HG03280 (cell line): ENCODE data around the gene HPCAL1.

Experiments
- ATAC-seq: cut with Tn5 transposase; IDR thresholded peaks from one replicate; pipeline ENCODE4 v1.9.1; 2021; ENCODE audit warnings: mild to moderate bottlenecking, moderate library complexity; ENCODE audit not compliant: unreplicated experiment

The HPCAL1 gene

DNA sequence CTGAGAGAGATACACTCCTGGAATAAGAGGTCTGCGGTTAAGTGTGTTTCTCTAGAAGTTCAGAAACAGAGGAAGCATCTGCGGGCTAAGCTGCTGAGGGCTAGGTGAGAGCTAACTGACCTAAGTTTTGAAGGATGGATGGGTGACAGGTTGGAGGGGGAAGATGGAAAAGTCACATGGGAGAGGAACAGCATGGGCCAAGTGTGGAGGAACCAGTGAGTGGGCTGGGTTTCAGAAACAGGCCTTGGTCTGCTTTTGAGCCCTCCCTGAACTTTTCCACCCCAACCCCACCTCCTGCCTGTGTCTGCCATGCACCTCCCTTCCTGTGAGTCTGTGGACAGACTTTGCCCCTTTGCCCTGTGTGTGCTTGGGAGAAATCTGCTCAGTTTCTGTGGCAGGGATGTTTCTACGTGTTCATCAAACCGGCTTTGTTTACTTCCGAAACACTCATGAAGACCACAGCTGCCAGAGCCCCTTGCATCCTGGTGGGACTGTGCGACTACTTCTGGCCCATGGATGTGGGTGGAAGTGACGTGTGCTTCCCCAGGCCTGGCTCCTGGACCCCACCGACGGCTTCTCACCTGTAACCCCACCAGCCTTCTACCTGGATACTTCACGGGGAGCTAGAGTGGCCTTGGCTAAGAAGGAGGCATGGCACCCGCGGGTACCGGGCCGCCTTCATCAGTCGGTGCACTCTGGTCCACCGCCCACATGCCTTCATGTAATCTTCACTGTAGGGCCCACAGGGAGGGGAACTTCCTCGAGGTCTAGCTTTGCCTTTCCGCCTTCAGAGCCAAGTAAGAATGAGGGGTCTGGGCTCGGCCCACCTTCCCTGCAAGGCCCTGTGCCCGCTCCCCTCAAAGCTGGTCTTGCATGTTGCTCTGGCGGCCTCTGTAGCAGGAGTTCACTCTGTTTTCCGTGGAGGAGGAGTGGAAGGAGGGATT, 1.4 kb upstream of the HPCAL1 start:
- ATAC-seq, result no peak

DNA sequence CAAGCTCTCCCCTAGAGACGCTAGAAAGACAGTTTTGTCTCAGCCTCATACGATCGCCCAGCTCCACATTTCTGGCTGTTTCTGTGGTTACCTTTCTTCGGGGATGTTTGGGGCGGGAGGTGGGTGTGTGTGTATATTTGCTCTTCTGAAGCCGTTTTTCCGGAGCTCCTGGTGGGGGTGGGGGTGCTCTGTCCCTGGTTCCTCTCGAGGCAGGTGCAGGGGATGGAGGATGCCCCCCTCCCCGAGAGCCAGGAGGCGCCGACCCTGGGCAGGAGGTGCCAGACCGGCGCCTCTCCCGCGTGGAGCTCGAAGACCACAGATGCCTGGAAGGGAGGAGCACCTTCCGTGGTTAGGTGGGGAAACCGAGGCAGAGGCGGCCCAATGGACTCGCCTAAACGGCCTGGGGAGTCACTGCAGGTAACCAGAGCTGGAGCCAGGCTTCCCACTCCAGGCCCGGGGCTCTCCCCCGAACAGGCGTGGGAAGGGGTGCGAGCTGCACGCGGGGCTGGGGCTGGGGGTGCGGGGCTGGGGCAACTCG, 694 bp upstream of the HPCAL1 start:
- ATAC-seq, result no peak

DNA sequence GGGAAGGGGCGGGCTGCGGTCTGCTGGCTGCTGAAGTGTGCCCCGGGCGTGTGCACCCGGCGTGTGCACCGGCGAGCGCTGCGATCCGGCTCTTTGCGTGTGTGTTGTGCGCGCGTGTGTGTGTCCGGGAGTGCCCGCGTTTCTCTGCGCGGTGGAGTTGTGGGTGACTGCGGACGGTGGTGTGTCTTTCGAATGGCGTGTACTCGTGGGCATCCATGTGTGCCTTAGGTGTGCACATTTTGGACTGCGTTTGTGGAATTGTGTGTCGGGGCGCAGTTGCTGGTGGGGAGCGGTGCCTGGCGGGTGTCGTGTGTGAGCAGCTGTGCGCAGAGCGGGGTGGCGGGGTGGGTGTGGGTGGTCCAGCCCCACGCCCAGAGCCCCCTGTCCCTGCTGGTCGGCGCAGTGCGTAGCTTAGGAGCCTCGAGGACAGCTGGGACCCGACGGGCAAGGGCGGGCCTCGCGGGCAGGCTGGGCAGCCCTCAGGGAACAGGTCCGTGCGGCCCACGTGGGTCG, 533 bp downstream of the HPCAL1 start:
- ATAC-seq, result peak; percentile 10

DNA sequence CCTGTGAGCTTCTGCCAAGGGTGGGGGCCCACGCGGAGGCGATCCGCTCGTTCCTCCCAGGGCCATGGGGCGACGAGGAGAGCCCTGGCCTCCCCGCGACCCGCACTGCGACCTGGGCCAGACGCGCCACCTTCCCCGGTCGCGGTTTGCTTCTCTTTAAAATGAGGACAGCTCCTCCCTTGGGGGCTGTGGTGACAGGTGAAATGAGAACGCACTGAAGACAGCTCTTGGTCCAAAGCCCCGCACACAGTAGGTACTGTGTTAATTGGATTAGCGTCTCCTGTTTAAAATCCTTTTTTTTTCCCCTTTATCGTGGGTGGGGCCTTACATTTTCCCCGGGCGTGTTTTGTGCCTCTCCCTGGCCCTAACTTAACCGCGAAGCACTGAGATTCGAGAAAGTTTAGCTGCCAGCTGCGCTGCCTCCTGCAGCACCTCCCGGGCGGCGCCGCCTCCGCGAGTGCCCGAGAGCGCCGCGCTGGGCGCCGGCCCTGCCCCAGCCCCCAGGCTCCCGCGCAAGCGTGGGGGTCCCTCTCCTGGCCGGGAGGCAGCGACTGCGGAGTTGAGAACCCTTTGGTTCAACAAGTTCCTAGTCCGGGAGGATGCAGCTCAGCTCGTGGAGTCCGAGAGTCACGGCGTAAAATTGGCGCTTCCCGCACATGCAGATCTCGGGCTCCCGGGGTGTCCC, 1.1 kb downstream of the HPCAL1 start:
- no peak for ATAC-seq

DNA sequence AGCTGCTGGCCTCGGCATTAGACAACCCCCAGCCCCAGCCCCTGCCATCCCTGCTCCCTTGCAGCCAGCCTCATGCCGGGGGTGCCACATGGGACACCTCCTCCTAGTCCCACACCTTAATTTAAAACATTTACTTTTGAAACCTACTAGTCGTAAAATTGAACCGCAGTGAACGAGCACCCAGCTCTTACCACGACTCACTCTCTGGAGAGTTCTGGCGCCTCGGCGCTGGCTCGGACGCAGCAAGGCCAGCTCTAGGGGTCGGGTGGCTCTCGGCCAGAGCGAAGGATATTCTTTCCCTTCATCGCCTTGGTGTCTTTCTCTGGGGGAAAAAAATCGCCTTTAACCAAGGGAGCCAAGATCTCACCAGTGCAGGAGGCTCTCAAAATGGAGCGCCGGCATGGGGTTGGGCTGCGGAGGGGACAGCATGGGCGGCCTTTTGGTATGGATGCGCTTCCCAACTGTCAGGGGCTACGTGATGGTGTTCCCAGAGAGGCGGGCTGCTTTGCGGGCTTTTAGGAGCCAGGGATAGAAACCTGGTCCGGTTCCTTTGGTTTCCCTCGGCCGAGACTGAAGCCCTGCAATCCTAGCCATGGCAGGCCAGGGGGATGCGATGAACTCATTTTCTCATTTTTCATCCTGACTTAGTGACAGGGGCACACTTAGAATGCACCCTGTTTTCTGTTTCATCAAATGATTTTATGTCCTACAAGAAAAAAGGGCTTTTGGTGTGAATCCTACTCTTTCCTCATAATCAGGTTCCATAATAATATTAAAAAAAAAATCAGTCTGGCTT, 2.0 kb downstream of the HPCAL1 start:
- no peak for ATAC-seq

DNA sequence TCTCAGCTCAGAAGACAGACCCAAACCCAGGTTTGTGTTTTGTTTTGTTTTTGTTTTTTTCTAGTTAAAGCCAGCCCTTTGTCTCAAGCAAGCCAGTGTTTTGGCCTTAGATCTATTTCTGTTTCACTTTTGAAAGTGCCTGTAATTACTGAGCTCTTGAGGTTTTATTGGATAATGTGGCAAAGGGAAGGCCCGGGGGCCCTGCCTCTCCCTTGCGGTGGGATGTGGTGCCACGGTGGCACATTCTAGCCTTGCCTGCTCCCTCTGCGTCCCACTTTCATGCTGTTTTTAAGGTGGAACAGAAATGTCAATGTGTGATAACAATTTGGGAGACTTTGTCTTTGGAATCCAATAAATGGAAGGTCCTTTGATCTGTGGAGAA, 2.5 kb downstream of the HPCAL1 start:
- no peak for ATAC-seq

DNA sequence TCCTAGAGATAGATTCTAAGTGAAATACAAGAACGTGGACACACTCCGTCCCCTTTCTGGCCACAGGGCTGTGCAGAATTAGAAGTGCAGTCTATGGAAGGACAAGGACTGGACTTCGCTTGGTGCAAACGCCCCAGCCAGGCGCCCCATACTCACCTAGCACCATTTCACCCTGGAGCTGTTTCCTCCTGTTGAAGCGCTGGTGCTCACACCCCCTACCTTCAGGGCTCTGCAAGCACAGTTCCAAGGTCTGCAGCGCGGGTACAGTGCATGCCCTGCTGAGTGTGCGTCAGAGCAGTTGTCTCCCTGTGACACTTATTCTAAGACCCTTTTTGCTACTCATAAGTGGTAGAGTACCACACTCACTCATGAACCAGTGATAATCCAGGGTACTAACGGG, 3.0 kb downstream of the HPCAL1 start:
- no peak for ATAC-seq

DNA sequence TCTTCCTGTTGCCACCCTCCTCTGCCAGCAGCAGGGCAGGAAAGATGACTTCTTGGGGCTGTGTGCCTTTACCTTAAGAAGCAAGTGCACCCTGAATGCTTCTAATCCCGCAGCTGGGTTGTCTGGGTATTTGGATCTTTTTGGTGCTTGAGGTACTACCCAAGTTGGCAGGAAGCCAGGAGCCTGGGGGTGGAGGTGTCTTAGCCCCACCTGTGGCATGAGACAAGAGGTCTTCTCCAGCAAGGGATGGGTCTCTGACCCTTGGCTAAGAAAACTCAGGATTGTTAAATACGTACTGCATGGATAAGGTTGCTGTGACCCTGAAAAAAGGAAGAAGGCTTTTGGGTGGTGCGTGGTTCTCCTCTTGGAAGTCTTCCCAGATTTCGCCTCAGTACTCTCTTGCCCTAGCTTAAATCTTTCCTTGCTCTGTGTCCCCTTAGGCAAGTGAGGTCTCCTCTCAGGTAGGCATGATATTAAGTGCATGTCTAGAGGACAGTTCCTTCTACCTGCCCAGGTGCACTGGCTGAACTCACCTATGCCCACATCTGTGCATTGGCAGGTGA, 4.3 kb downstream of the HPCAL1 start:
- no peak for ATAC-seq

DNA sequence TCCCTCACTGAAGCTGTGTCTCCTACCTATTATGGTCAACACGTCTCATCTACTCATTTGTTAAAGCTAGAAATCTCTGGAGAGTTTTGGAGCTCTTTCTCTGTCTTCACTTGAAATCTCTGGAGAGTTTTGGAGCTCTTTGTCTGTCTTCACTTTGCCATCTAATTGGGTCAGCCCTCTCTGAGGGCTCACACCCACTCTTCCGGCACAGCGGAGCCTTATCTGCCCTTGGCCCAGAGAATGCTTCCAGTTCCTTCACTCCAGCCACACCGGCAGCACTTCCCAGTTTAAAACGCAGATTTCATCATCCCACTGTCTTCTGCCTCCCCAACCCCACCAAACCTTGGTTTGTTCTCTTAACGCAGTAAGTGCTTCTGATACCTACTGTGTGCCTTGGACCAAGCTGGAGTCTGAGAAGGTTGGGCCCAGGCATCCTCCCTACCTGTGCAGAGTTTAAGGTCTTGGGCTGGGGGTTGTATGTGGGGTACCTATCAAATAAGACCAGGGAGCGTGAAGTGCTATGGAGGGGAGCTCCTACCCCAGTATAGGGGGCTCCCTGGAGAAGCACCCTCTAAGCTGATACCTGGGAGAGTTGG, 5.0 kb downstream of the HPCAL1 start:
- ATAC-seq, result no peak

DNA sequence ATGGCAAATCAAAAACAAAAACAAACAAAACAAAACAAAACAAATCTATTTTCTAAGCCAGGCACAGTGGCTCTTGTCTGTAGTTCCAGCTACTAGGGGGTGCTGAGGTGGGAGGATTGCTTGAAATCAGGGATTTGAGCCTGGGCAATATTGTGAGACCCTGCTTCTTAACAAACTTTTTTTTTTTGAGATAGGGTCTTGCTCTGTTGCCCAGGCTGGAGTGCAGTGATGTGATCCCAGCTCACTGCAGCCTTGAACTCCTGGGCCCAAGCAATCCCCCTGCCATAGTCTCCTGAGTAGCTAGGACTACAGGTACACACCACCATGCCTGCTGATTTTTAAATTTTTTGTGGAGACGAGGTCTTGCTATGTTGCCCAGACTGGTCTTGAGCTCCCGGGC, 6.2 kb downstream of the HPCAL1 start:
- no peak for ATAC-seq

DNA sequence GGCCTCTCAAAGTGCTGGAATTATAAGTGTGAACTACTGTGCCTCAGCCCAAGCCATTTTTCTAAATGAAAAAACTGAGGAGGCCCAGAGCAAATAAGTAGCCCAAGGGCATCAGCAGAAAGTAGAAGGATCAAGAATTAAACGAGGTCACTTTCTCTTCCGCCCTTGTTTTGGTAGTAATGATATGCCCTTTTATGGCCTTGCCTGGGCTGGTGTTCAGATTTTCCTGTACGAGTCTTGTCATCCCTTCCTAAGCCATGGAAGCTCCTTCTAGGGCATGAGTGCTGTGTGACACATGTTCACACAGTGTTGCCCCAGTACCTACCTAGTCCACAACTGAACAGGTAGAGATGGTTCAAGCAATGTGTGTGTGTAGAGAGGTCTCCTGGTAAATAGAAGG, 6.6 kb downstream of the HPCAL1 start:
- ATAC-seq, result no peak

DNA sequence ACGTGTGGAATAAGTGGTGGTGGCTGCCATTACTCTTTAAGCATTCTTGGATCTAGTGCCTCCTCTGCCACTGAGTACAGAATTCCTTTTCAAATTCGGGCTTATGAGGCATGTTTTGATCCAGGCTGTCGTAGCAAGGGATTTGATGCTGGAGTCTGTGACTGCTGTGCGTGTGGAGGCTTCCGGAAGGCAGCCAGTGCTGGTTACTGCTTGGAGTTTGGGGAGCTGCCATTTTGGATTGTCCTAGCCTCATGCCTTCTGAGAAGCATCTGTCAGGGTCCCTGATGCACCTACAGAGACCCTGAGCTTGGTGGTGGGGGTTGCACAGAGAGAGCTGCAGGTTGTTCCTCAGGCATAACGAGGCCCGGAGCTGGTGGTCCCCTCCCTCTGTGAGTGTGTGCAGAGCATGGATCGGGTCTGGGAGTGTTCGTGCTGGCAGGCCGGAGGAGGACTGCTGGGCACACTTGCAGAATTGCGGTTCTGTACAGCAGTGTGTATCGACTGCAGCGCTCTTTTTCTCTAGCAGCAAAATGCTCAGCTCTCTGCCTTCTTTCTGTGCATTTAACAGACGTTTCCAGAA, 7.7 kb downstream of the HPCAL1 start:
- no peak for ATAC-seq

DNA sequence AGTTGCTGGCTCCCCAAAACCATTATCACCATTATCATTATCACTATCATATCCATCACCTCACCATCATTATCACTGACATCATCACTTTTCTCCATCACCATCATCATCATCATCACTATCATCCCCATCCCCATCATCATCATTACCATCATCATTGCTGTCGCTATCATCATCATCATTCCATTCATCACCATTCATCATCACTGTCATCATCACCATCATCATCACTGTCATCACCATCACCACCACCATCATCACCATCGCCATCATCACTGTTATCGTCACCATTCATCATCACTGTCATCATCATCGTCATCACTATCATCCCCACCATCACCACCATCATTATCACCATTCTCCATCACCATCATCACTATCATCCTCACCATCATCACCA, 9.0 kb downstream of the HPCAL1 start:
- ATAC-seq, result no peak

DNA sequence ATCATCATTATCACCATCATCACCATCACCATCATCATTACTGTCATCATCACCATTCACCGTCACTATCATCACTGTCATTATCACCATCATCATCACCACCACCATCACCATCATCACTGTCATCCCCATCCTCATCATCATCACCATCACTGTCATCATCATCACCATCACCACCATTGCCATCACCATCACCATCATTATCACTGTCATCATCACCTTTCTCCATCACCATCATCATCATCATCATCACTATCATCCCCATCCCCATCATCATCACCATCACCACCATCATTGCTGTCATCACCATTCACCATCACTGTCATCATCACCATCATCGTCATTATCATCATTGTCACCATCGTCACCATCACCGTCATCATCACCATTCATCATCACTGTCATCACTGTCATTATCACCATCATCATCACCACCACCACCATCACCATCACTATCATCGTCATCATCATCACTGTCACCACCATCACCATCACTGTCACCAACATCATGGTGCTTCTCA, 9.8 kb downstream of the HPCAL1 start:
- ATAC-seq, result no peak

DNA sequence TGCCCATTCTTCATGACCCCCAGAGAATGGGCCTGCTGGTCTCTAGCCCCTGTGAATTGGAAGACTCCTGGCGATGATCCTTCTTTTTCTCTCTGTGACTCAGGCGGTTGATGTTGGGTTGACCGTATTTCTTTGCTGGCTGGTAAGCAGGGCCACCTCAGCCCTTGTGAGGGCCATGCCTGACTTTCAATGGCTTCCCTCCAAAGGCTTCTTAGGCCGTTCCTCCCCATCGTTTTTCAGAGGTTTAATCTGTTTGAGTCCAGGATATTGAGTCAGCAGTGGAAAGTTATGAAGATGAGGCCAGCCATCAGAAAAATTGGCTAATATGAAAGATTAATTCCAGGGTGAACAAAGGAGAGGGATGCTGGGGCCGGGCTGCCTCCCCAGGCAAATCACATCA, 13.6 kb downstream of the HPCAL1 start:
- no peak for ATAC-seq

DNA sequence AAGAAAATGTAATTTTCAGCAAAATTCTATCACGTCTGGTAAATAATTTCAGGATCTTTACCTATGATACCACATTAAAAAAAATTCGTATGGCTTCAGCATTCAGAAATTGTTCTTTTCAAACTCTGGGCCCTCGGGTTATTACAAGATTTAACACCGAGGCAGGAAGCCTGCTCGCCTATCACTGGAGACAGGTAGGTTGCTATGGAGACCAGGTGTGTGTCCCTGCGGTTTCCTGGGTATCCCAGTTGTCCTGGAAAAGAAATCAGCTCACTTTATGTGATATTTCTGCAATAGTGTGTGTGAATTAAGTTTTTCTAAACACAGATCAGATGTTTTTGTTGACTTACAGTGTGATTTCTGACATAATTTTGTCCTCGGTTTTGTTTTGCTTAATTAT, 14.2 kb downstream of the HPCAL1 start:
- ATAC-seq, result no peak

DNA sequence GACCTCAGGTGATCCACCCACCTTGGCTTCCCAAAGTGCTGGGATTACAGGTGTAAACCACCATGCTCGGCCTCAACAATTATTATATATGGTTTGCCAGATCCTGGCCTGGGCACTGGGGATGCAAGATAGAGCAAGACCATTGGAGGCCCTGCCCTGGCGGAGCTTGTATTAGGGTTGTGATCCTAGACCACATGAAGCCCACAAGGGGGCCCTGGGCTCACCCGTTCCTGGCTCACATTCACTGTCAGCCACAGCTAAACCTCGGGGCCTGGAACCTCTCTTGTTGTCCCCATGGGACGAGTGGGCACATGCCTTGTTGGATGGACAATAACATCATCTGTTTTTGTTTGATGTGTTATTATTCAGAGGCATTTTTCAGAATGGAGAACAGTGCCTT, 14.9 kb downstream of the HPCAL1 start:
- ATAC-seq, result no peak

DNA sequence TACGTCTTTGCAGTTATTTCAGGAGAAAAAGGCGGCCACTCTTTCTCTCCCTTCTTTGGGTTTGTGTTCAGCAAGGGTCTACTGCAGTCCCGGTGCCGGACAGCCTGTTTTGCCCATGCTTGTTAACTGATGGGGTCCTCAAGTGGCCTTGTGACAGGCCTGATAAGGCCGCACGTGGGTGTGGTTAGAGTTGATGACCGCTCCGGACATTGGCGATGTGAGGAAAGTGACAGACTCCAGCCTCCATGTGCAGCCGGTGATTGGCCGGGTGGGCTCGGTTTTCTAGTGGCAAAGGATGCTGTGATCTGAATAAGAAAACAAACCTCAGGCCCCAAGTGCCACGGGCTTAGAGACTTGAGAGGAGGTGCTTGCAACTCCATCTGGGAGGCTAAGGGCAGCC, 15.6 kb downstream of the HPCAL1 start:
- ATAC-seq, result no peak

DNA sequence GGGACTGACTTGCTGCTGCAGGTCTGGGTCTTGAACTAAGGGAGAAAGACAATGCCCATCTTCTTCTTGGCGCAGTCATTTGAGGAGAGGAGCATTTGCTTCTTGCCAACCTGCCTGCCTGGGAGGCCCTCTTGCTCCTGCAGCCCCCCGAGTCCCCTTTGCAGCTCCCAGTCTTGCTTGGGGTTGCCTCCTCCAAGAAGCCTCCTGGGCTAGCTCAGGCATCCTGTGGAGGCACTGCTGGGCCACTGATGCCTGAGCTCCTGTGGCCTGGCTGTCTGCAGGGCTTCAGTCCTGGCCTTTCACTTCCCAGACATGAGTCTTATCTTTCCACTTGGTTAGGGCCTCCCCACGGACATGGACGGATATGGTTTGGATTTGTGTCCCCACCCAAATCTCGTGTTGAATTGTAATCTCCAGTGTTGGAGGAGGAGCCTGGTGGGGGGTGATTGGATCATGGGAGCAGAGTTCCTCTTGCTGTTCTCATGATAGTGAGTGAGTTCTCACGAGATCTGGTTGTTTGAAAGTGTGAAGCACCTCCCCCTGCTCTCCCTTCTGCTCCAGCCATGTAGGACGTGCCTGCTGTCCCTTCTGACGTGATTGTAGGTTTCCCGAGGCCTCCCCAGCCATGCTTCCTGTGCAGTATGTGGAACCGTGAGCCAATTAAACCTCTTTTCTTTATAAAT, 17.3 kb downstream of the HPCAL1 start:
- ATAC-seq, result no peak
